Upper lobe of left lung (tissue), 4 donors: ENCODE results near the gene PUDP.
"Not testable (repeated sequence)": the region's sequence is repeated elsewhere in the genome, so short reads cannot be mapped to it uniquely, and the experiment has no call there.

Experiments
- EP300 ChIP-seq, 4 donors: sonication (generic); formaldehyde crosslinking; IDR thresholded peaks; one replicate each; pipeline ENCODE4 v1.5.1; 2017; ENCODE audit warnings: antibody characterized with exemption in 4 of 4, control low read depth in 2 of 4
- POLR2A ChIP-seq, 4 donors: fragments of 450-650 bp; IDR thresholded peaks; one replicate each; pipeline ENCODE4 v1.5.1; 2016 to 2017; ENCODE audit warnings: antibody characterized with exemption in 4 of 4, mild to moderate bottlenecking in 2 of 4
- POLR2AphosphoS5 ChIP-seq, 2 donors: sonication (generic); formaldehyde crosslinking; IDR thresholded peaks; one replicate each; pipeline ENCODE4 v1.5.1; 2017; ENCODE audit warnings: antibody characterized with exemption in 2 of 2
- TF ChIP-seq, protein P1 (sequence below), 6 experiments: fragments of 450-650 bp in 4 of 6; fragments of 200-600 bp in 2 of 6; sonication (generic) in 2 of 6; IDR thresholded peaks; one replicate each; pipeline ENCODE4 v1.5.1; 2016 to 2019; ENCODE audit warnings: antibody characterized with exemption in 6 of 6

DNA sequence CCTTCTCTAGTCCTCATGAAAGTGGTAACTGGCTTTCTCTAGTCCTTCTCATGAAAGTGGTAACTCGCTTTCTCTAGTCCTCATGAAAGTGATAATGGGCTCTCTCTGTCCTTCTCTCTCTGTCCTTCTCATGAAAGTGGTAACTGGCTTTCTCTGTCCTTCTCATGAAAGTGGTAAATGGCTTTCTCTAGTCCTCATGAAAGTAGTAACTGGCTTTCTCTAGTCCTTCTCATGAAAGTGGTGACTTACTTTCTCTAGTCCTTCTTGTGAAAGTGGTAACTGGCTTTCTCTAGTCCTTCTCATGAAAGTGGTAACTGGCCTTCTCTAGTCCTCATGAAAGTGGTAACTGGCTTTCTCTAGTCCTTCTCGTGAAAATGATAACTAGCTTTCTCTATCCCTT is 30.9 kb upstream of the PUDP start:
- TF ChIP-seq, protein P1, sequence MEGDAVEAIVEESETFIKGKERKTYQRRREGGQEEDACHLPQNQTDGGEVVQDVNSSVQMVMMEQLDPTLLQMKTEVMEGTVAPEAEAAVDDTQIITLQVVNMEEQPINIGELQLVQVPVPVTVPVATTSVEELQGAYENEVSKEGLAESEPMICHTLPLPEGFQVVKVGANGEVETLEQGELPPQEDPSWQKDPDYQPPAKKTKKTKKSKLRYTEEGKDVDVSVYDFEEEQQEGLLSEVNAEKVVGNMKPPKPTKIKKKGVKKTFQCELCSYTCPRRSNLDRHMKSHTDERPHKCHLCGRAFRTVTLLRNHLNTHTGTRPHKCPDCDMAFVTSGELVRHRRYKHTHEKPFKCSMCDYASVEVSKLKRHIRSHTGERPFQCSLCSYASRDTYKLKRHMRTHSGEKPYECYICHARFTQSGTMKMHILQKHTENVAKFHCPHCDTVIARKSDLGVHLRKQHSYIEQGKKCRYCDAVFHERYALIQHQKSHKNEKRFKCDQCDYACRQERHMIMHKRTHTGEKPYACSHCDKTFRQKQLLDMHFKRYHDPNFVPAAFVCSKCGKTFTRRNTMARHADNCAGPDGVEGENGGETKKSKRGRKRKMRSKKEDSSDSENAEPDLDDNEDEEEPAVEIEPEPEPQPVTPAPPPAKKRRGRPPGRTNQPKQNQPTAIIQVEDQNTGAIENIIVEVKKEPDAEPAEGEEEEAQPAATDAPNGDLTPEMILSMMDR (IDR thresholded peaks at IDR 0.05) = not testable (repeated sequence)
- not testable (repeated sequence) for TF ChIP-seq POLR2AphosphoS5, POLR2A, EP300 (IDR thresholded peaks at IDR 0.05)
